ENCODE measurements around the gene NOC2L. TPM values are rescaled to one million over a fixed set of nuclear protein-coding genes. Genes with fewer than 3 reads are reported as not detected.

NOC2L gene
- polyA plus RNA-seq, 2 of the 4 experiments (the other 2 are of a cell fraction), result 48.4 to 73.5 TPM

GRCh38 chr1:972726-973458 is 13.8 kb upstream of the NOC2L start:
- TF ChIP-seq, protein P1, sequence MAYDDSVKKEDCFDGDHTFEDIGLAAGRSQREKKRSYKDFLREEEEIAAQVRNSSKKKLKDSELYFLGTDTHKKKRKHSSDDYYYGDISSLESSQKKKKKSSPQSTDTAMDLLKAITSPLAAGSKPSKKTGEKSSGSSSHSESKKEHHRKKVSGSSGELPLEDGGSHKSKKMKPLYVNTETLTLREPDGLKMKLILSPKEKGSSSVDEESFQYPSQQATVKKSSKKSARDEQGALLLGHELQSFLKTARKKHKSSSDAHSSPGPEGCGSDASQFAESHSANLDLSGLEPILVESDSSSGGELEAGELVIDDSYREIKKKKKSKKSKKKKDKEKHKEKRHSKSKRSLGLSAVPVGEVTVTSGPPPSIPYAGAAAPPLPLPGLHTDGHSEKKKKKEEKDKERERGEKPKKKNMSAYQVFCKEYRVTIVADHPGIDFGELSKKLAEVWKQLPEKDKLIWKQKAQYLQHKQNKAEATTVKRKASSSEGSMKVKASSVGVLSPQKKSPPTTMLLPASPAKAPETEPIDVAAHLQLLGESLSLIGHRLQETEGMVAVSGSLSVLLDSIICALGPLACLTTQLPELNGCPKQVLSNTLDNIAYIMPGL (CRISPR knock-in tag; IDR thresholded peaks at IDR 0.05; ENCODE audit: borderline replicate concordance), result no peak
- TF ChIP-seq ZSCAN20 (CRISPR knock-in tag; IDR thresholded peaks at IDR 0.05), result no peak
- TF ChIP-seq CBX8 (IDR thresholded peaks at IDR 0.05), result no peak
- TF ChIP-seq JUNB (IDR thresholded peaks at IDR 0.05), result no peak
- TF ChIP-seq MAZ (IDR thresholded peaks at IDR 0.05; ENCODE audit: borderline replicate concordance, low read depth, low read length), result no peak
- TF ChIP-seq FOSB (CRISPR knock-in tag; IDR thresholded peaks at IDR 0.05), result no peak
- TF ChIP-seq HDAC2 (IDR thresholded peaks at IDR 0.05), result no peak
- TF ChIP-seq ZC3H11A (IDR thresholded peaks at IDR 0.05), result no peak
- TF ChIP-seq MAX (IDR thresholded peaks at IDR 0.05), result no peak
- TF ChIP-seq FOXS1 (CRISPR knock-in tag; IDR thresholded peaks at IDR 0.05), result no peak
- TF ChIP-seq ATOH8 (CRISPR knock-in tag; IDR thresholded peaks at IDR 0.05; ENCODE audit: low read depth), result no peak
- ChIA-PET POLR2A (no interaction called here), CTCF (interaction anchor here (3.7 kb wide), 1 partner anchor 32 kb away, joined by 26 read pairs; no protein-coding TSS in a partner anchor)
- ATAC-seq, result no peak
- peaks cover 7% of the 10 kb centered on the region; the same call in 1 of the 3 replicates for H3K4me1 ChIP-seq
- H3K27ac ChIP-seq, result no peak overlapping the region
- no peak for FAIRE-seq
- no peak for DNase-seq (ENCODE audit: low read depth in 1 of 2, low spot score in 1 of 2)
- WGBS (ENCODE audit: missing lambda C conversion rate), result 96% methylated on average over 7 of the region's 28 CpGs
- no peak overlapping the region for H3K4me3 ChIP-seq
- no peaks in the 10 kb centered on the region for H3K9me3 ChIP-seq
- no peak overlapping the region for H3K4me2 ChIP-seq

GRCh38 chr1:971751-972506 is 12.9 kb upstream of the NOC2L start:
- H3K4me1 ChIP-seq, result peaks cover 13% of the 10 kb centered on the region; the same call in 2 of the 3 replicates
- 89% methylated on average over 12 of the region's 34 CpGs for WGBS (ENCODE audit: missing lambda C conversion rate)
- no peak overlapping the region for H3K27ac ChIP-seq
- TF ChIP-seq NR3C1 (IDR thresholded peaks at IDR 0.05) (no peak), FOSB (CRISPR knock-in tag; IDR thresholded peaks at IDR 0.05) (no peak), TP53 (CRISPR knock-in tag; IDR thresholded peaks at IDR 0.05) (no peak), SMC3 (IDR thresholded peaks at IDR 0.05) (no peak), JUN (IDR thresholded peaks at IDR 0.05) (no peak), MYC (IDR thresholded peaks at IDR 0.05; ENCODE audit: borderline replicate concordance, low read length) (no peak), POLR2AphosphoS2 (conservative IDR thresholded peaks at IDR 0.05; ENCODE audit: low read length) (no peak)
- TF ChIP-seq, protein P2, sequence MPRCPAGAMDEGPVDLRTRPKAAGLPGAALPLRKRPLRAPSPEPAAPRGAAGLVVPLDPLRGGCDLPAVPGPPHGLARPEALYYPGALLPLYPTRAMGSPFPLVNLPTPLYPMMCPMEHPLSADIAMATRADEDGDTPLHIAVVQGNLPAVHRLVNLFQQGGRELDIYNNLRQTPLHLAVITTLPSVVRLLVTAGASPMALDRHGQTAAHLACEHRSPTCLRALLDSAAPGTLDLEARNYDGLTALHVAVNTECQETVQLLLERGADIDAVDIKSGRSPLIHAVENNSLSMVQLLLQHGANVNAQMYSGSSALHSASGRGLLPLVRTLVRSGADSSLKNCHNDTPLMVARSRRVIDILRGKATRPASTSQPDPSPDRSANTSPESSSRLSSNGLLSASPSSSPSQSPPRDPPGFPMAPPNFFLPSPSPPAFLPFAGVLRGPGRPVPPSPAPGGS (IDR thresholded peaks at IDR 0.05), result no peak
- no peak for ATAC-seq
- FAIRE-seq, result no peak
- H3K4me3 ChIP-seq, result no peak overlapping the region
- CTCF ChIA-PET, result no interaction called here
- no peak overlapping the region for H3K4me2 ChIP-seq
- POLR2A ChIA-PET, result no interaction called here
- DNase-seq (ENCODE audit: low read depth in 1 of 2, low spot score in 1 of 2), result no peak
- no peaks in the 10 kb centered on the region for H3K9me3 ChIP-seq

Measured in A549 (cell line).